HG03097 (cell line): ENCODE results near the gene TFCP2.
A peak's percentile ranks its signal among the peaks of the same experiment; 100 is the strongest.

ENCODE experiments used
- ATAC-seq: cut with Tn5 transposase; IDR thresholded peaks from one replicate; pipeline ENCODE4 v1.9.1; 2021; ENCODE audit not compliant: unreplicated experiment, low FRiP score

Gene TFCP2

GRCh38 chr12:51198568-51199365 is 25.8 kb upstream of the TFCP2 start:
- ATAC-seq, result no peak

- no peak for ATAC-seq
Observed at GRCh38 chr12:51197736-51198567, 25.0 kb upstream of the TFCP2 start.

GRCh38 chr12:51196547-51196946 is 23.6 kb upstream of the TFCP2 start:
- no peak for ATAC-seq

- no peak for ATAC-seq
Observed at GRCh38 chr12:51195841-51196240, 22.9 kb upstream of the TFCP2 start.

- ATAC-seq, result no peak
Observed at GRCh38 chr12:51192284-51192671, 19.3 kb upstream of the TFCP2 start.

- ATAC-seq, result no peak
Observed at GRCh38 chr12:51191516-51192283, 18.8 kb upstream of the TFCP2 start.

GRCh38 chr12:51190820-51191219 is 17.9 kb upstream of the TFCP2 start:
- no peak for ATAC-seq

GRCh38 chr12:51189790-51190355 is 16.9 kb upstream of the TFCP2 start:
- ATAC-seq, result no peak

GRCh38 chr12:51188359-51189051 is 15.6 kb upstream of the TFCP2 start:
- peak; percentile 34 for ATAC-seq

GRCh38 chr12:51187370-51187987 is 14.5 kb upstream of the TFCP2 start:
- no peak for ATAC-seq

- ATAC-seq, result no peak
Observed at GRCh38 chr12:51186465-51187085, 13.6 kb upstream of the TFCP2 start.

GRCh38 chr12:51185171-51185717 is 12.3 kb upstream of the TFCP2 start:
- ATAC-seq, result no peak

- no peak for ATAC-seq
Observed at GRCh38 chr12:51183816-51184215, 10.9 kb upstream of the TFCP2 start.

- ATAC-seq, result no peak
Observed at GRCh38 chr12:51183349-51183748, 10.4 kb upstream of the TFCP2 start.

- no peak for ATAC-seq
Observed at GRCh38 chr12:51181558-51181957, 8.6 kb upstream of the TFCP2 start.

- no peak for ATAC-seq
Observed at GRCh38 chr12:51177897-51178296, 5.0 kb upstream of the TFCP2 start.

- no peak for ATAC-seq
Observed at GRCh38 chr12:51174501-51174900, 1.6 kb upstream of the TFCP2 start.

GRCh38 chr12:51171884-51172514 is 936 bp downstream of the TFCP2 start:
- ATAC-seq, result peak; percentile 9

GRCh38 chr12:51163795-51164194 is 9.1 kb downstream of the TFCP2 start:
- ATAC-seq, result no peak
